Ishikawa (cell line): ENCODE measurements around the gene DOCK3.

Experiments
- CEBPB ChIP-seq: IDR thresholded peaks from 2 replicates; pipeline ENCODE4 v1.6.1; 2012
- CREB1 ChIP-seq: IDR thresholded peaks from 2 replicates; pipeline ENCODE4 v1.6.1; 2012; ENCODE audit warnings: low read depth
- EGR1 ChIP-seq: IDR thresholded peaks from 2 replicates; pipeline ENCODE4 v1.6.1; 2012
- EP300 ChIP-seq: IDR thresholded peaks from 2 replicates; pipeline ENCODE4 v1.6.1; 2012; ENCODE audit warnings: borderline replicate concordance
- FOXM1 ChIP-seq: IDR thresholded peaks from 2 replicates; pipeline ENCODE4 v1.6.1; 2012; ENCODE audit warnings: low read depth, borderline replicate concordance
- NFIC ChIP-seq: IDR thresholded peaks from 2 replicates; pipeline ENCODE4 v1.6.1; 2012
- RAD21 ChIP-seq: IDR thresholded peaks from 2 replicates; pipeline ENCODE4 v1.6.1; 2012; ENCODE audit warnings: low read depth
- TAF1 ChIP-seq: IDR thresholded peaks from 2 replicates; pipeline ENCODE4 v1.6.1; 2012; ENCODE audit warnings: low read depth, mild to moderate bottlenecking
- TEAD4 ChIP-seq: IDR thresholded peaks from 2 replicates; pipeline ENCODE4 v1.6.1; 2012
- YY1 ChIP-seq: IDR thresholded peaks from 2 replicates; pipeline ENCODE4 v1.6.1; 2012; ENCODE audit warnings: low read depth
- ZBTB7A ChIP-seq: IDR thresholded peaks from 2 replicates; pipeline ENCODE4 v1.6.1; 2012; ENCODE audit warnings: low read depth
- TF ChIP-seq, protein P1 (sequence below): IDR thresholded peaks from 2 replicates; pipeline ENCODE4 v1.6.1; 2012; ENCODE audit warnings: low read depth, mild to moderate bottlenecking
- TF ChIP-seq, protein P2 (sequence below): IDR thresholded peaks from 2 replicates; pipeline ENCODE4 v1.6.1; 2012

DNA sequence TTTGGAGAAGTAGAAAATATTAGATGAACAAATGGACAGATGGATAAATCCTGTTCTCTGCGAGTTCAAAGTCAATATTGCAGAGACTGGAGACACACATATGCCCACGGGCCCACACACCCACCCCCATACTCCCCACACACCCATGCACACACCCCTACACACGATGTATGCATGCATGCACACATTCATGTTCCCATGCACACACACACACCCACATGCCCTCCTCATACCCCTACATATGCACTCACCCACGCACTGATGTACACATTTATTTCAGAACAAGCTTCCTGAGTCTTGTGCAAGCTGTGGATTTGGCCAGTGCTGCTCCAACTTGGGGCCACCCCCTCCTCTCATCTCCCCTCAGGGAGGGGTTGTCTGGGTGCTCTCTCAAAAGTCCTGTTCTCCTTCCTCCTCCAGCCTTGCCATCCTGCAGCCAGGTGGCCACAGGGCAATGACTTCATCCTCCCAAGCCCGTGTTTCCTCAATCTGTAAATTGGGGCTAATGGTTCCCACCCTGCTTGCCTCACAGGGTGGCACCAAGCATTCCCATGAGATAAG is 41.4 kb upstream of the DOCK3 start:
- TF ChIP-seq CREB1 (no peak), RAD21 (no peak), NFIC (no peak), FOXM1 (no peak), ZBTB7A (no peak), TAF1 (no peak), EP300 (no peak), EGR1 (no peak), YY1 (no peak), CEBPB (no peak), TEAD4 (no peak)
- TF ChIP-seq, protein P1, sequence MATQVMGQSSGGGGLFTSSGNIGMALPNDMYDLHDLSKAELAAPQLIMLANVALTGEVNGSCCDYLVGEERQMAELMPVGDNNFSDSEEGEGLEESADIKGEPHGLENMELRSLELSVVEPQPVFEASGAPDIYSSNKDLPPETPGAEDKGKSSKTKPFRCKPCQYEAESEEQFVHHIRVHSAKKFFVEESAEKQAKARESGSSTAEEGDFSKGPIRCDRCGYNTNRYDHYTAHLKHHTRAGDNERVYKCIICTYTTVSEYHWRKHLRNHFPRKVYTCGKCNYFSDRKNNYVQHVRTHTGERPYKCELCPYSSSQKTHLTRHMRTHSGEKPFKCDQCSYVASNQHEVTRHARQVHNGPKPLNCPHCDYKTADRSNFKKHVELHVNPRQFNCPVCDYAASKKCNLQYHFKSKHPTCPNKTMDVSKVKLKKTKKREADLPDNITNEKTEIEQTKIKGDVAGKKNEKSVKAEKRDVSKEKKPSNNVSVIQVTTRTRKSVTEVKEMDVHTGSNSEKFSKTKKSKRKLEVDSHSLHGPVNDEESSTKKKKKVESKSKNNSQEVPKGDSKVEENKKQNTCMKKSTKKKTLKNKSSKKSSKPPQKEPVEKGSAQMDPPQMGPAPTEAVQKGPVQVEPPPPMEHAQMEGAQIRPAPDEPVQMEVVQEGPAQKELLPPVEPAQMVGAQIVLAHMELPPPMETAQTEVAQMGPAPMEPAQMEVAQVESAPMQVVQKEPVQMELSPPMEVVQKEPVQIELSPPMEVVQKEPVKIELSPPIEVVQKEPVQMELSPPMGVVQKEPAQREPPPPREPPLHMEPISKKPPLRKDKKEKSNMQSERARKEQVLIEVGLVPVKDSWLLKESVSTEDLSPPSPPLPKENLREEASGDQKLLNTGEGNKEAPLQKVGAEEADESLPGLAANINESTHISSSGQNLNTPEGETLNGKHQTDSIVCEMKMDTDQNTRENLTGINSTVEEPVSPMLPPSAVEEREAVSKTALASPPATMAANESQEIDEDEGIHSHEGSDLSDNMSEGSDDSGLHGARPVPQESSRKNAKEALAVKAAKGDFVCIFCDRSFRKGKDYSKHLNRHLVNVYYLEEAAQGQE = no peak
- TF ChIP-seq, protein P2, sequence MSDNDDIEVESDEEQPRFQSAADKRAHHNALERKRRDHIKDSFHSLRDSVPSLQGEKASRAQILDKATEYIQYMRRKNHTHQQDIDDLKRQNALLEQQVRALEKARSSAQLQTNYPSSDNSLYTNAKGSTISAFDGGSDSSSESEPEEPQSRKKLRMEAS = no peak
